Inflammatory macrophage (primary cell): ENCODE data around the gene ANK2.
A peak's percentile ranks its signal among the peaks of the same experiment; 100 is the strongest.

Experiments
- DNase-seq, 2 donors: peaks; one replicate each; pipeline ENCODE4 v3.0.0-alpha.2; 2020 to 2022

Gene ANK2

GRCh38 chr4:113101669-113102068 lies 52.2 kb downstream of the ANK2 start:
- no peak for DNase-seq

DNA sequence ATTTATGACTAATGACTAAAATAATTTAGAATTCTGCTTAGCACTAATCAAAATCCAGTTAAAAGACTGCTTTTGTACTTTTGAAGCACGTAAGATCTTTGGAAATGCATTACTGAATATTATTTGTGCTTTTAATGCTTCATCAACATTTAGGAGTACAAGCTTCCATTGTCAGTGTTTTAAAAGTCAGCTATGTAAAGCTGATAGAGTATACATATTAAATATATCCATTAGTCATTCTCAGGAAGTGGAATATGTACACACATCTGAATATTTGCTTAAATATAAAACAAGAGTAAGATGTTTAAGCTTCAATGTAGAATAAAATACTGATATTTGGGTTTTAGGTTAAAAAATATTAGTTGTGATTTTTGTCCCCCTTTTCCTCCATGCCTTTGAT lies 54.1 kb downstream of the ANK2 start:
- DNase-seq = no peak

GRCh38 chr4:113106108-113106507 lies 56.7 kb downstream of the ANK2 start:
- DNase-seq = no peak

DNA sequence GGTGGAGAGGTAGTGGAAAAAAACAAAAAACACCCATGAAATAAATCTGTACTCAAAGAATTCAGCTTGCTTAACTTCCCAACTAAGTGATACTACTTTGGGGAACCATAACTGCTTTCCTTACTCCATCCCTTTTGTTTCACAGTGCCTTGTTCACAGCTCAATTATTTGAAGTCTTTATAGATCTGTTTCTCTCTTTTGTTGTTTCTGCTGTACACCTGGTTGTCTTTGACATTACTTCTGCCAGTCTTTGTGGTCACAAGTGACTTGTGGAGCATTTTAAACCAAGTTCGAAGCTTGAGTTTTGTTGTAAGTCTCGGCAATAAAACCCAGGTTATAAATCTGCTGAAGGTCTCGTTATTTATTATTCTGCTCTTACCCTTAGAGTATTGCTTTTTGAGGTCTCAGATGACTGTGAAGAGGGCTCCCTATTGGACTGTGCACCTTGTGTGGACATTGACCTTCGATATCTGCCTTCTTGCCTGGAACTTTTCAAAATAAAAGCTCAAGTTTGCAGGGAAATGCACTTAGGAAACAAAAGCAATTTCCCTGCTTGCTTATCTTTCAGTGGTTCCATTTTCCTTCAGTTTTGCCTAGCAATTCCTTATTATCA lies 59.8 kb downstream of the ANK2 start:
- DNase-seq = no peak

- no peak for DNase-seq
These were observed 63.0 kb downstream of the ANK2 start for GRCh38 chr4:113112338-113112978.

DNA sequence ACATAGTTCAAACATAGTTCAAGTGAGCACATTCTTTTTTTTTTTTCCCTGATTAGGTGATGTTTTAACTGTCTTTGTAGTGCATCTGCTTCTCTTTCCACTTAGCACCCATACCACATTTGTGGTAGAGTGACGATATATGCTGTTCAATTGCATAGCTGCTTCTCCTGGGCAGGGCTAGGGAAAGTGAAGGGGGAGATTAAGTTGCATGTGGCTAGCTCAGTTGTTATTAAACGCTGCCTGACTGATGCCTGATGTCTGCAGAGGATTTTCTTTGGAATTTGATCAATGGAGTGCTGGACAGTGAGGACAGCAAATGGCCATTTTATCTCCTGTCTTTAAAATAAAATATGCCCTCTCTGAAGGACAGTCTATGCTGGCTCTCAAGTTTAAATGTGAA lies 63.7 kb downstream of the ANK2 start:
- no peak for DNase-seq

GRCh38 chr4:113114884-113115283 lies 65.4 kb downstream of the ANK2 start:
- no peak for DNase-seq

GRCh38 chr4:113116414-113117357 lies 67.2 kb downstream of the ANK2 start:
- no peak for DNase-seq

DNA sequence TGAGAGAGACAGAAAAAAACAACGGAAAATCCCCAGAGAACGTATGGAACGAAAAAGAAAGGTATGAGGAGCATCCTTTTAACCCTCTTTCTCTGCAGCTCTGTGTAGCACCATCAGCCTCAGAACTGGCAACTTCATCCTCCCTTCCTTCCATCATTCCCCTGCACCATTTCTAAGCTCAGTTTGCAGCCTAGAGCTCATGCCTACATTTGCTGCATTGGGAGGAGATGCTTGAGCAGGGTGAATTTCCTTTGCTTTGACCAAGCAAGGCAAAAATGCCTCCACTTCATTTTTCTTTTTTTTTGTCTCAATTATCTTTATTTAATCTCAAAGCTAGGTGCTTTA lies 67.9 kb downstream of the ANK2 start:
- no peak for DNase-seq

GRCh38 chr4:113122066-113122465 lies 72.6 kb downstream of the ANK2 start:
- DNase-seq = no peak

DNA sequence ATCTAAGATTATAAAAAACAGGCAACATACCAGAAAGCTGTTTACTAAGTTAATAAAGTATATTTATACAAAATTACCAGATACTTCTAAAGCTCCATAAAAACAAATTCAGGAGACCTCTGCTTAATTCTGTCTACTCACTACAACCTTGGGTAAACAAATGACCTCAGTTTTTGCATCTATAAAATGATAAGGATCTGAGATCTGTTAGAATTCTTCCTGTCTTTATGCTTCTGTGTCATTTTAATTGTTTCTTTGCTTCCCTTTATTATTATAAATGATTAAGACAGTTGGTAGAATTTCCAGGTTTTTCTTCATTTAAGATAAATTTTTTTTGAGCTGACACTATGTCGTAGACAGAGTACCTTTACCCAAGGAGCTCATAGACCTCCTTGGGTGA lies 76.0 kb downstream of the ANK2 start:
- DNase-seq = no peak

DNA sequence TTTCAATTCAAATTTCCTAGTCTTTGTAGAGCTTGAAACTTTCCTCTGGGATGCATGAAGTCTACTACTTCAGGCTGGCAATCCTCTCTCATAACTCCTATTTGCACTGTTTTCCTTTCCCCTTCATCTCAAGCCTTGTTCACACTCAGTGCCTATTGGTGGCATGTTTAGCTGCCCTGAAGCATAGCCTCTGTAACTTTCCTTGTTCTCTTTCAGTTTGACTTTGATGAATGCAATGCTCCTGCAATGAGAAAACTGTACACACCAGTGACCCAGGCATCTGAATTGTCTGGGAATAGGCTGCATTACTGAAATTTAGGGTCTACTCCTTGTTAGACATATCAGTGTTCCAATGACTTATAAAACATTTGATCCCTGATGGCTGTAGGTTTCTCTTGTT lies 81.7 kb downstream of the ANK2 start:
- no peak for DNase-seq

DNA sequence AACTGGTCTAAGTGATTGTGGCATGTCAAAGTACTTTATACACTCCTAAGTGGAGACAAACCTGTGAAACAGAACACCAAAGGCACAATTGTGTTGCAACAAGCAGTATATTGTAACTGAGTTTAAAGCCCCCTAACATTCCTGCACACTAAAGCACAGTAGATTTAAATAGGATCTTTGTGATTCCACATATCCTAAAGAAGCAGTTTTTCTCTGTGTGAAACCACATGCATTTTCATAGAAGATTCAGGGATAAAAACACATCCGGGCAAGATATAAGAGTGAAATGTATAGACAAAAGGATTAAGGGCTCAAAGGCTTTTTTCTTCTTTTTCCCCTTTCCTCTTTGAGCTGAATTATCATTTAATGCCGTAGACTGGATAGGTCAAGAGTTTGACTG lies 82.2 kb downstream of the ANK2 start:
- DNase-seq = no peak

GRCh38 chr4:113141901-113142346 lies 92.5 kb downstream of the ANK2 start:
- no peak for DNase-seq

GRCh38 chr4:113142351-113142750 lies 92.9 kb downstream of the ANK2 start:
- no peak for DNase-seq

DNA sequence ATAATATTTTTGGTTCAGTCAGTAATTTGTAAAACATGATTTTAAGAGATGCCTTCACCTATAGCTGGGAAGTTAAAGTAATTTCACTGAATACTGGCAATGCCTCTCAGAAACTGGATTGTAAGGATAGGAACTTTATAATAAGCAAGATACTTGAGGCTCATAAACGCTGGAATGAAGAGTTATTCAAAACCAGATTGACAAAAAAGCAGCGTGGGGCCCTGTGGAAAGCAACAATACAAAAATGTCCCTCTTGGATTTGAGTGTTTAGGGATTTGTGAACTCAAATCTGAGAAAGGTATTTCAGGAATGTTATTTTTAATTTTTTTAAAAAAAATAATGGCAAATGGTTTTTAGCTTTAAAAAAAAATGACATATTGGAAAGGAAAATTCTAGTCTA lies 94.6 kb downstream of the ANK2 start:
- DNase-seq = no peak

- DNase-seq = no peak
These were observed 95.7 kb downstream of the ANK2 start for GRCh38 chr4:113145147-113145518.

DNA sequence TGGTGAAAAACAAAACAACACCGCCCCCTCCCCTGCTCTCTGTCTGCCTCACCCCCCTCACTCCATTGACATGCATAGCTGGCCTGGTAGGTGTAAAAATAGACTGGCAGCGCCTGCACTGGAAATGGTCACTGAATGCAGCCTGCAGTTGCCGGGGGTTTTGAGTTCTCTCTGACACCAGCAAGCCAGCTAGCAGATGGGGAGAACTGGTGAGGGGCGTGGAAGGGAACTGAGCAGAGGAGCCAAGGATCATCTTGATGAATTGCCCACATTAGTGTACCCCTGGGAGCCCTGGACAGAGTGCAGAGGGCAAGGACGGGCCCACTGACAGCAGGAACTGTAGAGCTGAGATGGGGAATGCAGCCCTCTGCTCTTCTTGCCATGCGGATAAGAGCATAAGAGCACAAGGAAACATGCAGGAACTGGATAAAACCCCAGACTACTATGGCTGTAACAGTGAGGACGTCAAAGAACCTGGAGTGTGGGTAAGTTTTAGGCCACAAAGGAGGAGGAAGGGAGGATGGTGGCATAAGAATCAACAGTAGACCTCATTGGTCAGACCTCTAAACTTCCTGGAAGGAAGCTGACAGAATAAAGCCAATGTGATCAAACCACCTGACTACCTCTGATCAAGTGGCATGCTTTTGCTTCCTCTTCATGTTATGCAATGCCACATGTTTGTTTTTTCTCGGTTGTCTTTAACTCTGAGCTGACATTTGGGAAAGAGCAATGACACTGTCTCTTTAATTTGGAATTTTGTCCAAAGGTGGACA lies 96.3 kb downstream of the ANK2 start:
- DNase-seq = peak in 1 of 2 donors; percentile 2

DNA sequence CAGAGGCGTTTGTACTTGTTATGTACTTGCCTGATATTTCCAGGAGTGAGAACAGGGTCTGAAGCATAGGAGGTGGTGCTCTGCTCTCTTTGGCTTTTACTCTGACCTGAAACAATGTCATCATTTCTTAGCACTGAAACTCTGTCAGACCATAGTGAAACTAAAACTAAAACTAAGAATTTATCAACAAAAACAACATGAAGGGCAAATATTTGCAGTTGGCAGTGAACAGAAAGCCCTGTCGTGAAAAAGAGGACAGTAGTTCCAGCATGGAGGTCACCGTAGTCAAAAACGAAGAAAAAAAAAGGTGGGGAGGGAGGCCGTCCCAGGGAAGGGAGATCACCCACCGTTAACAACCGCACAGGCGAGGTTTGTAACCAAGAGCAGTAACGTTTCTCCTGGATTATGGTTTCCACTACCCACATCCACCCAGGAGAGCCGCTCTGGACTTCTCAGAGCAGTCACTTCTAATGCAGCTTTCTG lies 97.5 kb downstream of the ANK2 start:
- no peak for DNase-seq

DNA sequence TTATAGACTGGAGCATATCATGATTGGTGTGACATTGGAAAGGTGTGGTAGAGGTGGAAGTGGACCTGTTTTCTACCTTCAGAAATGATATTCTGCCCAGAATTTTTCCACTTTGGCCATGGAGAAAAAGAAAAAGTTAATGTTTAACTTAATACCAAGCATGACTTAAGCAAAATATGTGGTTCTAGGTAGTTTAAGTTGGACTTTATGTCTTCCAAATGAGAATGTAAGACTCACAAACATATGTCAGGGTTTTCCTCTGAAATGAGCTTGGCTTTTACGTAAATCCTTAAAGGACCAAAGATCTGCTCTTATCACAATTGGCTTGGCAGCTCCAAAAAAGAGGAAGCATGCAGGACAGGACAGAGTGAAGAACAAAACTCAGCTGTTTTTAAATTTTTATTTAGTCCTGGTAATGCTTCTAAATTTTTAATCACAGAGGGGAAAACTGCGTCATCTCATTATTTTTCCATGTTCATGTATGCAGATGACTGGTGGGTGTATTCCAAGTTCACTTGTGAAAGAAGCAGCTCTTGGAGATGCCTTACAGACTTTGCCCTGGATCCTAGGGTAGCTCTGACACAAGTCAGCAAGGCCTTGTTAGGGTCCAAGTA lies 98.2 kb downstream of the ANK2 start:
- no peak for DNase-seq

DNA sequence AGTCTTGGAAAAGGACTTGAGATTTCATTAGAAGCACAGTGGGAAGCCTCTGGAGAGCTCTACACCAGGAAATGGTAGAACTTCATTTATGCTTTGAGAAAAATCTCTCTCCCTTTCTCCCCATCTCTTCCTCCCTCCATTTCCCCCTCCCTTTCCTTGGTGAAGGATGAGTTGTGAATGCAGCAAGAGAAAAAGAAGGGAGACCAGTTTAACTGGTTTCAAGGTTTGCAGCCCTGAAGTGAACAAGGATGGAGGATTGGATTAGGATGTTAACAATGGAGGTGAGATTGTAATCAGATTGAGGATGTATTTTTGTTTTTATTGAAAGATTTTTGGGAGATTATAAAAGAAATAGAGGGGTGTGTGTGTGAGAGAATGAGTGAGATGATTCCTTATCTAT lies 99.5 kb downstream of the ANK2 start:
- no peak for DNase-seq

DNA sequence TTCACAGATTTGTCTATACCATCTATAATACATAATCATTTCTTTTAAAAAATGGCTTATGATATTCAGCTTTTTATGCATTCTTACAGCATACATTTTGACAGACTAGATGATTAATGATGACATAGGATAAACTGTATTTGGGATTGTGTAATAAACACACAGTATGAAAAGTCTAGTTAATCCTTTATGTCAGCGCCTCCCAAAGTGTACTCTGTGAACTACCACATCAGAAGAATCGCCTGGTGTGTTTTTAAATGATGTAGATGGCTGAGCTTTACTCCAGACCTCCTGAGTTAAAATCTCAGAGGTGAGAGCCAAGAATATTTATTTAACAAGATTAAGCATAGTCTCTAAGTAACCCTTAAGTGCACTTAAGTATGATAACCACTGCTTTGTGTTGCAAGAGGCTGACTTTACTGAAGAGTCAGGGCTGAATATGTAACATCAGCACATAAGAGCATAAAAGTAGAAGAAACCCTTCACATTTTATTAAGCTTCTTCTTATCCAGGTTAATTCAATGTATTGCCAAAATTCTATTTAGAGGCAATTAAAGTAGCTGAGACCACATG lies 104.2 kb downstream of the ANK2 start:
- DNase-seq = no peak
